ENCODE data around the gene OLFML1. TPM values are rescaled to one million over a fixed set of nuclear protein-coding genes. Genes with fewer than 3 reads are reported as not detected.

The OLFML1 gene
- total and polyA plus RNA-seq, 2 of the 13 experiments (the other 11 are each of a cell fraction or from before 2014, with no cell fraction given): 0.89 to 0.90 TPM

DNA sequence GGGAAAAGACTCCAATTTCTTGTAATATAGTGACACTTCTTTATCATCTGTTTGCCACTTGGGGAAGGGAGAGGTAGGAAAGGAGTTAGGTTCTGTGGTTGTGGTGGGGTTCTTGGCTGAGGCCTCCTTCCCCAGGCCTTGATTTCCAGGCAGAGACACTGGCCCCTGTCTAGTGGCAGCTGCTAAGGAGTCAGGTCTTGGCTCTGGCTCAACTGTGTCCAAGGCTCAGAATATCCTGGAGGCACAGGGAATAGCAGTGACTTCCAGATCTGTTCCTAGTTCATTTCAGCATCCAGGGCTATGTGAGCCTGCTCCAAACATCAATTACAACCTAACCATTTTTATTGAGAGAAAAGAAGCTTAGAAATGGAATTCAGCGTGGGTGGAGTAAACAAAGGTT is 58.0 kb downstream of the OLFML1 start:
- intact Hi-C loops (cut with micrococcal nuclease; ENCODE audit: unreplicated experiment): no loop called here
- CTCF ChIA-PET (ENCODE audit: low intra/inter-chr PET ratio, low total read pairs): no interaction called here
- POLR2A ChIA-PET: no interaction called here

DNA sequence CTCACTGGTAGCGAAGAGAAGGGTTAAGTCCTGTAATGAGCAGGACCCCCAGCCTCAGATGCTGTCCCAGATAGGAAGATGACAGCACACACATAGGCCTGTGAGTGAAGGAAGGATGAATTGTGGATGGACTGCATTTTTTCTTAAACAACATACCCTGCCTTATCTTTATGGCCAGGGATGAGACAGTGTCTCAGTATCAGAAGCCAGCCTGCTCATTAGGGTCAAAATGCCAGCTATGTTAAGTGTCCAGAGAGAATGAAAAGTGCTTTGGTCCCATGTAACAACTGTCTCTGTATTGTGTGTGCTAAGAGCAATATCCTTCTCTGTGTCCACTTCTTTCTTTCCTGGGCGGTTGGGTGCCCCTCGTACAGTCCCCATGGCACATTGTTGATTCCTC is 58.7 kb downstream of the OLFML1 start:
- WGBS (ENCODE audit: low lambda C conversion rate): 100% methylated on average over 2 of the region's 3 CpGs
- no peaks in the 10 kb centered on the region for H3K79me2 ChIP-seq (ENCODE audit: insufficient read depth, low read length)
- in situ Hi-C loops (cut with HindIII; ENCODE audit: extremely low pct_ligation_motif_present, low pct_unique_long_range_greater_than_20kb) (no loop called here), intact Hi-C loops (cut with micrococcal nuclease; ENCODE audit: unreplicated experiment) (no loop called here)
- H3K27me3 ChIP-seq (ENCODE audit: control insufficient read depth in 1 of 2, insufficient read depth in 2 of 2, low read length in 2 of 2): no peaks in the 10 kb centered on the region; a peak in 1 of 5 replicates
- H3K9ac ChIP-seq (ENCODE audit: insufficient read depth, low read depth, low read length): no peak overlapping the region
- H3K4me3 ChIP-seq (replicated peaks in 1 of 3; ENCODE audit: insufficient read depth in 1 of 3, low read depth in 2 of 3, low read length in 3 of 3): no peak overlapping the region
- no peaks in the 10 kb centered on the region for H3K36me3 ChIP-seq (replicated peaks in 1 of 2; ENCODE audit: control insufficient read depth in 1 of 2, insufficient read depth in 2 of 2, low read length in 2 of 2)
- H4K20me1 ChIP-seq (ENCODE audit: insufficient read depth, low read length): peaks cover 4% of the 10 kb centered on the region; the same call in 1 of the 2 replicates
- H2AFZ ChIP-seq (ENCODE audit: low read length): no peak overlapping the region
- ChIA-PET POLR2A (no interaction called here), CTCF (ENCODE audit: low intra/inter-chr PET ratio, low total read pairs) (no interaction called here)
- H3K4me2 ChIP-seq (ENCODE audit: low read depth, low read length): no peak overlapping the region
- ATAC-seq (no peak), FAIRE-seq (no peak), DNase-seq (ENCODE audit: low spot score) (no peak)
- BruUV-seq (replicated peaks): no TSS peak
- H3K27ac ChIP-seq (ENCODE audit: extremely low read length, insufficient read depth, low read length): no peak overlapping the region
- H3K9me3 ChIP-seq (ENCODE audit: low read length): no peaks in the 10 kb centered on the region
- peaks cover 12% of the 10 kb centered on the region for H3K4me1 ChIP-seq (ENCODE audit: insufficient read depth, low read length)
- TF ChIP-seq, protein P1, sequence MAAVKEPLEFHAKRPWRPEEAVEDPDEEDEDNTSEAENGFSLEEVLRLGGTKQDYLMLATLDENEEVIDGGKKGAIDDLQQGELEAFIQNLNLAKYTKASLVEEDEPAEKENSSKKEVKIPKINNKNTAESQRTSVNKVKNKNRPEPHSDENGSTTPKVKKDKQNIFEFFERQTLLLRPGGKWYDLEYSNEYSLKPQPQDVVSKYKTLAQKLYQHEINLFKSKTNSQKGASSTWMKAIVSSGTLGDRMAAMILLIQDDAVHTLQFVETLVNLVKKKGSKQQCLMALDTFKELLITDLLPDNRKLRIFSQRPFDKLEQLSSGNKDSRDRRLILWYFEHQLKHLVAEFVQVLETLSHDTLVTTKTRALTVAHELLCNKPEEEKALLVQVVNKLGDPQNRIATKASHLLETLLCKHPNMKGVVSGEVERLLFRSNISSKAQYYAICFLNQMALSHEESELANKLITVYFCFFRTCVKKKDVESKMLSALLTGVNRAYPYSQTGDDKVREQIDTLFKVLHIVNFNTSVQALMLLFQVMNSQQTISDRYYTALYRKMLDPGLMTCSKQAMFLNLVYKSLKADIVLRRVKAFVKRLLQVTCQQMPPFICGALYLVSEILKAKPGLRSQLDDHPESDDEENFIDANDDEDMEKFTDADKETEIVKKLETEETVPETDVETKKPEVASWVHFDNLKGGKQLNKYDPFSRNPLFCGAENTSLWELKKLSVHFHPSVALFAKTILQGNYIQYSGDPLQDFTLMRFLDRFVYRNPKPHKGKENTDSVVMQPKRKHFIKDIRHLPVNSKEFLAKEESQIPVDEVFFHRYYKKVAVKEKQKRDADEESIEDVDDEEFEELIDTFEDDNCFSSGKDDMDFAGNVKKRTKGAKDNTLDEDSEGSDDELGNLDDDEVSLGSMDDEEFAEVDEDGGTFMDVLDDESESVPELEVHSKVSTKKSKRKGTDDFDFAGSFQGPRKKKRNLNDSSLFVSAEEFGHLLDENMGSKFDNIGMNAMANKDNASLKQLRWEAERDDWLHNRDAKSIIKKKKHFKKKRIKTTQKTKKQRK (IDR thresholded peaks at IDR 0.05; ENCODE audit: low read length): no peak
- TF ChIP-seq SPEN (CRISPR knock-in tag; IDR thresholded peaks at IDR 0.05; ENCODE audit: low read depth) (no peak), JDP2 (CRISPR knock-in tag; IDR thresholded peaks at IDR 0.05; ENCODE audit: borderline replicate concordance) (no peak), ZNF709 (CRISPR knock-in tag; IDR thresholded peaks at IDR 0.05) (no peak), ZNF792 (CRISPR knock-in tag; IDR thresholded peaks at IDR 0.05) (no peak), NFE2L2 (IDR thresholded peaks at IDR 0.05; ENCODE audit: low read length) (no peak), YEATS2 (CRISPR knock-in tag; IDR thresholded peaks at IDR 0.05; ENCODE audit: borderline replicate concordance) (no peak), NR2F6 (IDR thresholded peaks at IDR 0.05) (no peak), NR2F6 (CRISPR knock-in tag; IDR thresholded peaks at IDR 0.05) (no peak), MBD4 (IDR thresholded peaks at IDR 0.05; ENCODE audit: borderline replicate concordance, low read length) (no peak), PAF1 (CRISPR knock-in tag; IDR thresholded peaks at IDR 0.05) (no peak), ZNF253 (CRISPR knock-in tag; IDR thresholded peaks at IDR 0.05; ENCODE audit: borderline replicate concordance) (no peak)
- TF ChIP-seq, protein P2, sequence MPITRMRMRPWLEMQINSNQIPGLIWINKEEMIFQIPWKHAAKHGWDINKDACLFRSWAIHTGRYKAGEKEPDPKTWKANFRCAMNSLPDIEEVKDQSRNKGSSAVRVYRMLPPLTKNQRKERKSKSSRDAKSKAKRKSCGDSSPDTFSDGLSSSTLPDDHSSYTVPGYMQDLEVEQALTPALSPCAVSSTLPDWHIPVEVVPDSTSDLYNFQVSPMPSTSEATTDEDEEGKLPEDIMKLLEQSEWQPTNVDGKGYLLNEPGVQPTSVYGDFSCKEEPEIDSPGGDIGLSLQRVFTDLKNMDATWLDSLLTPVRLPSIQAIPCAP (CRISPR knock-in tag; IDR thresholded peaks at IDR 0.05; ENCODE audit: low read depth): no peak

More for the DNA sequence above, 58.0 kb downstream of the OLFML1 start:
- FAIRE-seq (no peak), ATAC-seq (no peak), DNase-seq (ENCODE audit: low spot score) (no peak)
- no TSS peak for BruUV-seq (replicated peaks)
- no peak overlapping the region for H3K4me3 ChIP-seq (replicated peaks in 1 of 3; ENCODE audit: insufficient read depth in 1 of 3, low read depth in 2 of 3, low read length in 3 of 3)
- H3K27ac ChIP-seq (ENCODE audit: extremely low read length, insufficient read depth, low read length): no peak overlapping the region
- TF ChIP-seq JUNB (CRISPR knock-in tag; IDR thresholded peaks at IDR 0.05; ENCODE audit: borderline replicate concordance) (no peak), SNAPC2 (CRISPR knock-in tag; IDR thresholded peaks at IDR 0.05) (no peak), ZNF556 (CRISPR knock-in tag; IDR thresholded peaks at IDR 0.05; ENCODE audit: borderline replicate concordance) (no peak), NFIC (IDR thresholded peaks at IDR 0.05; ENCODE audit: low read length) (no peak)
- no peak overlapping the region for H3K4me2 ChIP-seq (ENCODE audit: low read depth, low read length)
- peaks cover 4% of the 10 kb centered on the region; the same call in 1 of the 2 replicates for H4K20me1 ChIP-seq (ENCODE audit: insufficient read depth, low read length)
- H3K4me1 ChIP-seq (ENCODE audit: insufficient read depth, low read length): peaks cover 19% of the 10 kb centered on the region
- H2AFZ ChIP-seq (ENCODE audit: low read length): no peak overlapping the region
- WGBS (ENCODE audit: low lambda C conversion rate): 89% methylated on average over 1 of the region's 1 CpG
- no peaks in the 10 kb centered on the region for H3K9me3 ChIP-seq (ENCODE audit: low read length)
- in situ Hi-C loops (cut with HindIII; ENCODE audit: extremely low pct_ligation_motif_present, low pct_unique_long_range_greater_than_20kb): no loop called here
- no peaks in the 10 kb centered on the region for H3K79me2 ChIP-seq (ENCODE audit: insufficient read depth, low read length)
- no peaks in the 10 kb centered on the region; a peak in 1 of 5 replicates for H3K27me3 ChIP-seq (ENCODE audit: control insufficient read depth in 1 of 2, insufficient read depth in 2 of 2, low read length in 2 of 2)
- H3K36me3 ChIP-seq (replicated peaks in 1 of 2; ENCODE audit: control insufficient read depth in 1 of 2, insufficient read depth in 2 of 2, low read length in 2 of 2): no peaks in the 10 kb centered on the region
- H3K9ac ChIP-seq (ENCODE audit: insufficient read depth, low read depth, low read length): no peak overlapping the region

Measured in HepG2 (cell line).